HG02571 (cell line): ENCODE measurements around the gene P2RX1.

ENCODE experiments used
- ATAC-seq: cut with Tn5 transposase; IDR thresholded peaks from one replicate; pipeline ENCODE4 v1.9.1; 2021; ENCODE audit warnings: mild to moderate bottlenecking, moderate library complexity; ENCODE audit not compliant: unreplicated experiment

The P2RX1 gene

DNA sequence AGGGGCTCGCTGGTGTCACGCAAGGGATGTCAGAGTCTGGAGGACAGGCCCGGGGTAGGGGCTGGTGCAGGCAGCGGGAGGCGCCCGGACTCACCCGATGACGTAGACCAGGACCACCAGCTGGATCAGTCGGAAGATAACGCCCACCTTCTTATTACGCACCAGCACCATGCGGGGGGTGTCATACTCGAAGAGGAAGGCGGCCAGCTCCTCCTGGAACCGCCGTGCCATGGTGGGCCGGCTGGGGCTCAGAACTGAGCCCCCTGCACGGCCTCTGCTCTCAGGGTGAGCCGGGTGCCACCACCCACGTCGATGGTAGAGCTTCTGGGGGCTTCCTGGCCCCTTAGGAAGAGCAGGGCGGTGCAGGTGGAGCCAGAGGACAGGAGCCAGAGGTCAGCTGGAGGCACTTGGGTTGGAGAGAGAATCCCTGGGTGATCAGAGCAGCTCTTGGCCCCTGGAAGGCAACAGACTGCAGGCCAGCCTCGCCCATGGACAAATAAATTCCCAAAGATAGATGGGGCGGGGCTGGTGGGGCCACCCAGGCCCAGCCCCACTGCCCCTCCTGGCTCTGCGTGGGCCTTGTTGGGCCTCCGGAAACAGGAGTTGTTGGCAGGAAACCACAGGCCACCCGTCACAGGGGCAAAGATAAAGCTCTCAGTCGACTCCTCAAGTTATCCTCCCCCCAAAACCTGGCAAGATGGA is at the start of gene P2RX1:
TSS of gene P2RX1 (minus strand) at position 471 of the 702 bp plus-strand sequence. CDS start at position 231, 240 bp downstream.
- no peak for ATAC-seq

DNA sequence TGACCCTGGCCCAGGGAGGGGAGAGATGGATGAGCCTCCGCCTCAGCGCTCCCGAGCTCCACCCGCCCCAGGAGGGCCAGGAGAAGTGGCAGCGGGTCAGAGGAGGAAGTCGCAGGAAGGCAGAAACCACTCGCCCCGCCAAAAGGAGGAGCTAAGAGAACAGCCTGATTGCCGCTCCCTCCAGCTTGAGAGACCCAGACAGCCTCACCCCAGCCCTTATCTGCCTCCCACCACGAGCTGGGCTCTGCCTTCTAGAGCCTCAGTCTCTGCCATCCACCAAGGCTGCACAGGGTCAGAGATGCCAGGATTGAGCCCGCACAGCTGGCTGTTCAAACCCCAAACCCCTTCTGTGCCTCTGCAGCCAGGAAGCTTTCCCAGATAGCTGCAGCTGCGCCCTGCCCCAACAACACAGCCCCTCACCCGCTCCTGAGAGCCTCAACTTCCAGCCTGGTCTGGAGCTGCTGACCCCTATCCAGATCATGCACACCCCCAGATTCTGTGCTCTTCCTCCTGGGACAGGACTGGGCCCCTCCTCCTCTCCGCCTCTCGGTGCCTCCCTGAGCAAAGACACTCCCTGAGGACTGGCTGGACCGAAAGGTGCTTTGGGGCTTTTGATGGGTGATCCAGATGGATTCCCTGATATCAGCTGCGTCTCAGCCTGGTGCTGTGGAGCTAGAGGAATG is 49.0 kb upstream of the P2RX1 start:
- ATAC-seq: peak; percentile 41

DNA sequence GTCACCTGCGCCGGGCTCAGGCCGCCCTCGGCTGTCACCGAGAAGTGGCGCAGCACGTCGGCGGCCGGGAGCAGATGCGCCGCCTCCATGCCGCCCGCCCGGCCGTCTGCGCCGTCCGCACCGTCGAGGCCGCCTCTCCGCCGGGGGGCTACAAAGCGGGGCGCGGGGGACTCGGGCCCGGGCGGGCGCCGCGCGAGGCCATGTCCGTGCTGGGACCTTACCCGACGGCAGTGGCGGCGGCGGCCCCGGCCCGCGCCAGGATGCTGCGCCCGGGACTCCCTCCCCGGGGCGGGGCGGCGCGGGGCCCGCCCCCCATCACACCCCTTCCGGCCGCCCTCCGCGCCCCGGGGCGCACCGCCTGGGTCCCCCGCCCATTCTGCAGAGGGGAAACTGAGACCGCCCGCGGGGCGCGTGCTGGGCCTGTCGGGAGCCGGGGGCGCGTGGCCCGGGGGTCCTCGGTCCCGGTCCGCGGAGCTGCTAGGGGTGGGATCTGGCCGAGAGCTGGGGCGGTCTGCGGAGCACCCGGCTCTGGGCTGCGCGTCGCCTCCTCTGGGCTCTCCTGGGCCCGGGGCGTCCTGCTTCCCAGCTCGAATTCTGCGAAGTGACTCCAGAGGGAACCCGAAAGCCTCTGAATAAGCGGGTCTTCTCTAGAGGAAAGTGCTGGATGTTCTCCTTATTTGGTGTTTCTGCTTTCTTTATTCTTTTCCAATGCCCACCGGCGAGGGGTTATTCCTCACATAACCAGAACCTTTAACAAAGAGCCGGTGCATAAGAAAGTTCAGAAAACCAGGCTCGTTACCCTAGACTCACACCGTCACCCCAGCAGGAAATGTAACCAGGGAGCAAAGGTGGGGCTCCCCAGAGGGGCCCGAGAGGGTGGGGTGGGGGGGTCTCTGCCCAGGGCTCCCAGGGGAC is 48.2 kb upstream of the P2RX1 start, which contains the start of gene ATP2A3:
TSS of gene ATP2A3 (minus strand) at position 235 of the 915 bp plus-strand sequence. CDS start at position 89, 146 bp downstream.
- peak; percentile 35 for ATAC-seq

DNA sequence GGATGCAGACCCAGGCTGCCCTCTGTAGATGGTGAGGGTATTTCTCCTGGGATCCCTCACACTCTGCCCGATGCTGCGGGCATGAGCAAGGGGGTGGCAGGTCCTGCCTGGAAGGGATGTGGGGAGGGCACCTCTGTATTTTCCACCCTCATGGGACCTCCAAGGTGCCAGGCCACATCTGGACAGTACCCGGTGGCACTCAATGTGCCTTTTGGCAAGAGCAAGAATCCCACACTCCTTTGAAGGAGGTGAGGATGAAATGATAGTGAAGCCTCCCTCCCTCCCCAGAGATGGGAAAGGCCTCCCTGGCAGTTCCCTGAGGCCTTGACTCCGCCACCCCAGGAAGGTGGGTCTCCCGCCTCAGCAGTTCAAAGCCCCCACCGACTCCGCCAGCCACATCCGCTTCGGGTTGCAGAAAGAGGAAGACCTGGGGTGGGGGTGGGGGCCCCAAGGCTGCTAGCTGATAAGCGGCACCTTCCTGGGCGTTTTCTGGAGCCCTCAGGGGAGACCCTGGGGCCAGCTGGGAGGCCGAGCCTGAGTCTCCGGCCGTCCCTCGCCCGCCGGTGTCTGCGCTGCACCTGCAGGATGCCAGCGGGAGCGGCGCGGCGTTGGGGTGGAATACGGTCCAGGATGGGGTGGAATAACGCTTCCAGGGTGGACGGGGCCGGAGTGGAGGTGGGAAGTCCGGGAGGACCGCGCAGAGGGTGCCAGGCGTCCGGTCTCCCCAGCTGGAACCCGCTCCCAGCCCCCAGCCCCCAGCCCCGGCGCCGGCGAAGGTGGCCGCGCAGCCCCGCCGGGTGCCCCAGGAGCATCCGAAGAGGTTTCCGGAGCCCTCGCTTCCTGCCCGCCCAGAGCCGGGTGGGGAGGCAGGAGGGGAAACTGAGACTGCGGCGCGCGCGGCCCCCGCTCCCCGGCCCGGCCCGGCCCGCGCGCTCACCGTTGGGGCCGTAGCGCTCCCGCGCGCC is 47.3 kb upstream of the P2RX1 start:
- ATAC-seq: peak; percentile 4

DNA sequence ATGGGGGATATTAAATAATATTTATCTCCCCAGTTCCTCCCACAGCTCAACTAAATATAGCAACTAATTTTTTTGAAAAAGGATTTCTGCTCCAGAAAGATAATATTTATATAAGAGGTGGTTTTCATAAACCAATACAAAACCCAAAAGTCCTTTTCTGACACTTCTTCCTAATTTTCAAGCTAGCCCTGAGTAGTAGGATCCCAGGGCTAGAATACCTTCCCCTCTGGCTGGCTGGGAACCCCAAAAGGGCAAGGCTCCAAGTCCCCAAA is 46.6 kb upstream of the P2RX1 start:
- no peak for ATAC-seq

DNA sequence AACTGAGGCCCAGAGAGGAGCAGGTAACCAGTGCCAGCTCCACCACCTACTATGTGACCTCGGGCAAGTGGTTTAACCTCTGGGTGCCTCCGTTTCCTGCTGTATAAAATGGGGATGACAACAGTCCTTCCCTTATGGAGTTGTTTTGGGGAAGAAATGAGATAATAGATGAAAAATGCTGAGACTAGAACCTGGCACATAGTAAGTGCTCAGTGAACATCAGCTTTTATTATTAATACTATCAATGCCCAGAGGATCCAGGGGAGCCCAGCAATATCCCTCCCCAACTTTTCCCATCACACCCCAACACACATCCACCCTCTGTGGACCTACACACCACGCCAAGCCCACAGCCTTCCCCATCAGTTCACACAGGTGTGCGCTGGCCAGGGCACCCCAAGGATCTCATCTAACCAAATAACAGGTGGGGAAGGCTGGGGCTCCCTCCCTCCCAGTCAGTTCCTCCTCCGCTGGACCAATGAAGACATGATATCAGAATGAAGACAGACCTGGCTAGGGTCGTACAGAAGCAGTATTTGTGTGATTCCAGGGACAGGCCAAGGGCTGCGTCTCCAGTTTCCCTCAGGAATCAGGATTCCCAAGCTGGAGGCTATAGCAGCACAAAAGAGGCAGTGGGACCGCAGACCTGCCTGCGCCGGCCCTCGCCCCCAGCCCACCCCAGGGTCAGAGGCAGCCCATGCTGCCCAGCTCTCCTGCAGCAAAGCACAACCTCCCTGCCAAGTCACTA is 46.1 kb upstream of the P2RX1 start:
- no peak for ATAC-seq

DNA sequence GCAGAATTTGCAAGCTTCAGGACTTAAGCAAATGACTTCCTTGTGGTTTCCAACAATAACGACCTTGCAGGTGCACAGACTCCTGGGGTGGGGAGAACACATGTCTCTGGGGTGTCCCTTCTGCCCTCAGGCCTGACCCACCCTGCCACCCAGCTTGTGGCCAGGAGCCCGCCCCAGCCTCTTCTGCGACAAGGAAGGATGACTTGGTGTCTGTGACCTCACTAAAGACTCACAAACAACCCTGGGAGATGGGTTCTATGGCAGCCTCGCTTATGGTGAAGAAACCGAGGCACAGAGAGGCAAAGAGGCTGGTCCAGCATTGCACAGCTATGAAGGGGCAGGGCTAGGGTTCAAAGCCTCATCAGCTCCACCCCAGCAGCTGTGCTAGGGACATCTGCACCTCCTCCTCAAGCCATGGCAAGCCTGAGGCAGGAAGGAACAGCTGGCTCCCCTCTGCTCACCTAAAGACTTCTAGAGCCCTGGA is 45.3 kb upstream of the P2RX1 start:
- no peak for ATAC-seq

DNA sequence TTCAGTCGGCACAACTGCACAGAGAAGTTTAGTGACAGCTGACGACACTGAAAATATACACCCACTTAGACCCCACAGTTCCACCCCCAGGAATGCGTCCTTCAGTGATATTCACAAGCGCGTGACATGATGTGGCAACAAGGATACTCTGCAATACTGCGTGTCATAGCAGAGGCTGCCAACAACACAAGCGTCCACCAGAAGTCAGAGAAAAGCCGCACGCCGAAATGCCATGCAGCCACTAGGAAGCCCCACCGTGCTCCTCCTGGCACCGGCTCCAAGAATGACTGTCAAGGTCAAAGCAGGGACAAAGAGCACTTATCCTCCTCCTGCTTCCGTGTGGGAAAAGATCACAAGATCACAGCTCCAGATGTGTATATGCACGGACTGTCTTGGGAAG is 44.5 kb upstream of the P2RX1 start:
- no peak for ATAC-seq

DNA sequence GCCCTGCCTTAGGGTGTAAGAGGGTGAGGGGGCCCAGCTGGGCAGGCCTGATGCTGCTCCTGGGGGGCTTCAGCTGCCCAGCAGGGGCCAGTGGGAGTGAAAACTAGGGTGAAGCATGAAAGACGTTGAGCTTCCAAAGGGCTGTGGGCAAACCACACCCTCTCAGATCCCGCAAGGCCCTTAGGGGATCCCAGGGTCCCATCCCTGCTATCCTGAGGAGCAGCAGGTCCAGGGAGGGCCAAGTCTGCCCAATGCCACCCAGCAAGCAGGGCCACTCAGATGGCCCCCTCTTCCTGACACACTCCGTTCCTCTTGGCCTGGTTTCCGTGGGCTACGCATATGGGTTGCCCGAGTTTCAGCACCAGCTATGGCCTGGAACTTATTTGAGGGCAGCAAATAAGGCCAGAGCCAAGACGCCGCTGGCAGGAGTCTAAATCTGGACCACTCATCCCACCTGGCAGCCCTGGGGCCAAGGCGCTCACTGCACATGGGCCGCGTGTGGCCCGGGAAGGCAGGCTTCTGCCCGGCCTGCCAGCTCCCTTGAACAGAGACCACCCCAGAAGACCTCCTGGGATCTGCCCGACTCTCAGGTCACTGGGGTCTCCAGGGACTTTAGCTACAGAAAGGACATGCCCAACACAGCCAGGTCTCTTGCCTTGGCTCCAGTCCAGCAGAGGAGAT is 43.8 kb upstream of the P2RX1 start:
- ATAC-seq: no peak

DNA sequence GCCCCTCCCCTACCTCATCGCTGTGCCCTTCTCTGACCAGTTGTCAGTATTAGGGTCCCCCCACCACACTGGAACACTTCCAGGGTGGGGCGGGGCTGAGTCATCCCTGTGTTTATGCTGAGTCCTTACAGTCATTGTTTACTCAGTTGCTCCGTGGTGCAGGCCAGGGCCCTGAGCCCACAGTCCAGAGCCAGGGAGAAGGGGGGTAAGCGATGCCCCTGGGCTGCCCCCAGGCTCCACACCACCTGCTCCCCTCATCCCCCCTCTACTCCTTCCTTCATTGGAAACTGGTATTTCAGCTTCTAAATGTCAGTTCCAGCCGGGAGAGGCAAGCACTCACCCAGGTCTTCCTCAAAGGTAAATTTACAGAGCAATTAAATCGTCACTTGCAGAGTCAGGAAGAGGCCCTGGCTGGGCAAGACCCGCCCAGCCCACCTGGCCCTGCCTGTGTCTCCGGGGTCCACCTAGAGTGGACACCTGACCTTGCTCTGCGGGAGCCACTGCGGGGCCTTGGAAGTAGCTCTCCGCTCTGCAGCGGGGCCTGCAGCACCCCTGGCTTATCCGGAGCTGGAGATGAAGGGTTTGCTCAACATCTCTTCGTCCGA is 43.1 kb upstream of the P2RX1 start:
- no peak for ATAC-seq

DNA sequence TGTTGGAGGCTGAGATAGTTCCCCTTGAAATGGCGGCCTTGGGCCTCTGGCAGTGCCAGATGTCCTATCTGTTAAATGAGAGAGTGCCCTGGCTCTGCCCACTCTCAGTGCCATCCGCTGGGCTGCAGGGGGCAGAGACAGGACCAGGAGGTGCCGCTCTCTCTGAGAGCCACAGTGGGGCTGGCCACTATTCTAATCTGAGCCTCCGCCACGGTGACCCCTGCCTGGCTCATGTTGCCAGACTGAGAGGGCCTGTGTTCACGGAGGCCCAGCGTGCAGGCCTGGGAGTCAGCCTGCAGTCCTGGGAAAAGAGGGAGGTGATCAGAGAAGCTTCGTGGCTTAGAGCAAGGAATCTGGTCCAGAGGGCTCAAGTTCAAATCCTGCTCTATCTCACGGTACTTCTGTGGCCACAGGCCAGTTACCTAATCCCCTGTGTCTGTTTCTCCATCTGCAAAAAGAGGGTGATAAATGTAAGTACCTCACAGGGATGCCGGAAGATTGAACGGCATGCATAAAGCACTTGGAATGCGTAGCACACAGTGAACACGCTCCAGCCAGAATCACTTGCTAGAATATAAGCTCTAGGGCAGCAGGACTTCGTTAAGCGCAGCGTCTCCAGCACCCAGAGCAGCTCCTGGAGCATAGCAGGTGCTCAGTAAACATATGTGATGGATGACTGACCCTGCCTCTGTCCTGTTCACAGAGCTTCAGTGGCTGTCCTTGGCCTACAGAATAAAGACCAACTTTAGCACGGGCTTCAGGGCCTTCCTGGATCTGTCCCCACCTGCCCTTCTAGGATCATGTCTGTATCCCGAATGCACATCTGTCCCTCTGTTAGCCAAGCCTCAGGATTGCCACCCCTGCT is 41.7 kb upstream of the P2RX1 start:
- no peak for ATAC-seq

DNA sequence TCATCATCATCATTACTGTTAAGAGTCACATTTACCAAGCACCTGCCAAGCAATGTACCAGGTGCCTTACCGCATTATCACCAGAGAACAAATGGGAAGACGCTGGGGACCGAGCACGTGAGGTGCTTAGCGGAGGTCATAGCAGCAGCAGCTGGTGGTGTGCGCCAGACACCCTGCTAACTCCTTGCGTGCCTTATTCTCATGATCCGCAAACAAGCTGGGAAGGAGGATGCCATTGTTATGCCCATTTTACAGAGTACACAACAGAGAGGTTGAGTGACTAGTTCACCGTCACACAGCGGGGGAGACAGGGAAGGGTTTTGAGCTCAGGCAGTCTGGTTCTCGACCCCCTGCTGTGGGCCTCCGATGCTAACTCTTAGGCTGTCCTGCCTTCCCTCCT is 40.7 kb upstream of the P2RX1 start:
- no peak for ATAC-seq

DNA sequence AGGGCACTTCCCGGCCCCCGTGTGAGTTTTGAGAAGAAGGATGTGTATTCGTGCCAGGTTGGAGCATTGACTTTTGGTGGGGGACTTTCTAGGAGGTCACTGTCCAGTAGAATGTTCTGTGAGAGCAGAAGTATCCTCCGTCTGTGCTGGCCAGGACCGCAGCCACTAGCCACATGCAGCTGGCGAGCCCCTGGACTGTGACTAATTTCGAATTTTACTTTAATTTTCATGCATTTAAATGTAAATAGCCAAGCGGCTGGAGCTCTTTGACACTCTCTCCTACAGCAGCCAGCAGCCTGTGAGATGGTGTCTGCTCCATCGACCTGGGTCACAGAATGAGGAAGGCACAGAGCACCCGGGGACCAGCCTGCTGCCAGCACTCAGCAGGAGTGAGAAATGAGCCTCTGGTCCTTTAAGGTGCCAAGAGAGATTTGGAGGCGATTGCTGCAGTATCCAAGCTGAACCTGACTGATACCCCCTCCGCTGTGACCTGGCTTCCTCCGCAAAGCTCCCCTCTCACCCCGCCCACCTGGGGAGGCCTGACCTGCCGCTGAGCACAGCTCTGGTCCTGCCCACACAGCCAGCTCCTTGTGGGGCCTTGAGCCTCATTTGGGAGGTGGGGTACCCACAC is 40.2 kb upstream of the P2RX1 start:
- ATAC-seq: no peak

DNA sequence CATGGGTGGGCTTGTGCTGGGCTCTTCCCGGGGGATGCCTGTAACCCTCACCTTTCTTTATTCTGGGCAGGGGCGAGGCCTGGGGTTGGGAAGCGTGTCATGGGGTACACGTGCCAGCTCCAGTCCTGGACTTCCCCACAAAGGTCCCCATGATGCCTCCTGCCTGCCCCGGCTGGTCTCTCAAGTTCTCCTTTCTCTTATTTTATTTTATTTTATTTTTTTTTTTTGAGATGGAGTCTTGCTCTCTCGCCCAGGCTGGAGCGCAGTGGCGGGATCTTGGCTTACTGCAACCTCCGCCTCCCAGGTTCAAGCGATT is 39.4 kb upstream of the P2RX1 start:
- no peak for ATAC-seq

DNA sequence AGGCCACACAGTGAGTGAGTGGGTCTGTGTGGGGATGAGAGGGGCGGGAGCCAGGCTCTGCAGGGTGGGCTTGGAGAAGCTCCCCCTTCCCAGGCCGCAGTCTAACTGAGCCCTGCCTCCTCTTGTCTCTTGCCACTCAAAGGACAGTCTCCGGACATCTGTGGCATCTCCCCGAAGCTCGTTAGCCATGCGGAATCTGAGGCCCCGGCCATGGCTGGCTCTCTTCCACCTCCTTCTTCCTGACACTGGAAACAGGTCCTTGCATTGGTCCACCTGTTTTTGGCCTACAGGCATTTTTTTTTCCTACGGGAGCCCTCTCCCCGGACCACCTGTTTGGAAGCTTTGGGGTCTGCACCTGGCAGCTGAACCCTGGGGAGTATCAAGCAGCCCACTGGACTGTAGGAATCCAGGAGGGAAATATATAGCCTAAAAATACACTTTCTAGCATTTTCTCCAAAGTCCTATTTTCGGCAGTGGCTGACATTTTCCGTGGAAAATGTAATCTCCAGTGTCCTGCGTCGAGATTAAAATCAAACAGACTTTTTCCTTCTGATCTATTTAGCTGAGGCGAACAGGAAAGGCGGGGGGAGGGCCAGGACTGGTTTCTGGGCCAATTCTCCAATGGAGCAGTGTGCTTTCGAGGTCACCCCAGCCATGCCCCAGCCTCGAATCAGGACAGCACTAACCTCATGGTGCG is 38.9 kb upstream of the P2RX1 start:
- no peak for ATAC-seq

DNA sequence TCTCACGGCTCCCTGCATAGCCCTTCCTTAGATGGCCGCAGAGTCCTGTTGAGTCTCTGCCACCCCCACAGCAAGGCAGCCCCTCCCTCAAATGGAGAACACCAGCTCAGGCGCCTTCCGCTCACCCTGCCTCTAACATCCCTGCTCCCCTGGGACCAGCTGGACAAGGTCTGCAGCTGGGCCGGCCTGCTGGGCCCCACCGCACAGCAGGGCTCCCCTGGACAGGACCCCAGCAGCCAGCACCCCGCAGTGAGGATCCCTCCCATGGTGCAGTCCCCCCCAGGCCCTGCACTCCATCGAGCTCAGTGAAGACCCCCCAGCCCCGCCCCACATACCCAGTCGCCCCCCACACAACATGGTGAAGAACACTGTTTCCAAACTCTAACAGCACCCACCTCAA is 37.8 kb upstream of the P2RX1 start:
- ATAC-seq: no peak

DNA sequence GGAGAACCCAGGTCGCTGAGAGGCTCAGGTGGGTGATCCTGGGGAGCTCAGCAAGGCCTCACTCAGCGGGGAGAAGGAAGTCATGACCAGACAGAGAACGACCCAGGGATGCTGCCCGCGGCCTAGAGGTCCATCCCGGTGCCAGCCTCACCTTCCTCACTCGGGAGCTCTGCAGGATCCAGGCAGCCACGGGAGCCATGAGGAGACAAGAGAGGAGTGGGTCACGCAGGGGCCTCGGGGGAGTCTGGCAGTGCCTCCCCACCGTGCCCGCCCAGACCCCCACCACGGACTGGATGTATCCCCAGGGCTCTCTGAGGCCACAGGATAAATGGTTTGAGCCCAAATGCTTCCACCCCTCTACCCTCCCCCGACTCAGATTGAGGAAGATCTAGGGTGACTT is 37.3 kb upstream of the P2RX1 start:
- no peak for ATAC-seq
